NT2/D1 (cell line): Measurements from ENCODE around the gene AAMP.

Source experiments
- DNase-seq: peaks from one replicate; pipeline ENCODE4 v3.0.0-alpha.2; 2011; ENCODE audit warnings: low read depth, low spot score
- H3K27me3 ChIP-seq: 2 replicates; pipeline ENCODE4 v1.6.0; 2011; ENCODE audit warnings: mild to moderate bottlenecking; ENCODE audit not compliant: insufficient read length, insufficient read depth
- H3K36me3 ChIP-seq: 2 replicates; pipeline ENCODE4 v1.6.1; 2011; ENCODE audit warnings: mild to moderate bottlenecking, low read length, mixed read lengths; ENCODE audit not compliant: insufficient read depth, insufficient read length
- H3K4me1 ChIP-seq: 2 replicates; pipeline ENCODE4 v1.5.1; 2011; ENCODE audit not compliant: insufficient read depth, insufficient read length
- H3K4me3 ChIP-seq: 2 replicates; pipeline ENCODE4 v1.5.1; 2011; ENCODE audit warnings: low read depth; ENCODE audit not compliant: insufficient read length
- H3K9ac ChIP-seq: 2 replicates; pipeline ENCODE4 v1.6.0; 2011; ENCODE audit warnings: low read depth; ENCODE audit not compliant: insufficient read length
- H3K9me3 ChIP-seq: 2 replicates; pipeline ENCODE4 v1.5.1; 2011; ENCODE audit warnings: mild to moderate bottlenecking, low read length; ENCODE audit not compliant: insufficient read depth
- SUZ12 ChIP-seq: IDR thresholded peaks from 2 replicates; pipeline ENCODE4 v1.6.1; 2011; ENCODE audit not compliant: insufficient read length, insufficient read depth; ENCODE audit errors: extremely low read depth
- YY1 ChIP-seq: IDR thresholded peaks from 2 replicates; pipeline ENCODE4 v1.6.1; 2011; ENCODE audit not compliant: insufficient read length, insufficient read depth
- ZNF274 ChIP-seq: IDR thresholded peaks from 2 replicates; pipeline ENCODE4 v1.6.1; 2011; ENCODE audit warnings: mild to moderate bottlenecking, low read depth, low read length

Gene AAMP

GRCh38 chr2:218226903-218227302, 43.0 kb downstream of the AAMP start:
- no peaks in the 10 kb centered on the region for H3K27me3 ChIP-seq
- H3K9me3 ChIP-seq, result no peaks in the 10 kb centered on the region
- H3K9ac ChIP-seq, result no peak overlapping the region
- DNase-seq, result no peak
- no peak for TF ChIP-seq YY1
- no peak for TF ChIP-seq ZNF274
- no peak for TF ChIP-seq SUZ12
- no peak overlapping the region for H3K4me3 ChIP-seq
- peaks cover 82% of the 10 kb centered on the region for H3K36me3 ChIP-seq
- no peaks in the 10 kb centered on the region for H3K4me1 ChIP-seq

- TF ChIP-seq ZNF274 (no peak), SUZ12 (no peak), YY1 (no peak)
- Histone ChIP-seq H3K9ac (no peak overlapping the region), H3K4me3 (no peak overlapping the region), H3K36me3 (peaks cover 78% of the 10 kb centered on the region), H3K4me1 (no peaks in the 10 kb centered on the region), H3K27me3 (no peaks in the 10 kb centered on the region), H3K9me3 (no peaks in the 10 kb centered on the region)
- no peak for DNase-seq
These were observed 45.8 kb downstream of the AAMP start for GRCh38 chr2:218224186-218224585.

- Histone ChIP-seq H3K4me3 (no peak overlapping the region), H3K9me3 (no peaks in the 10 kb centered on the region), H3K36me3 (peaks cover 78% of the 10 kb centered on the region), H3K4me1 (no peaks in the 10 kb centered on the region), H3K27me3 (no peaks in the 10 kb centered on the region), H3K9ac (no peak overlapping the region)
- no peak for TF ChIP-seq YY1
- no peak for TF ChIP-seq ZNF274
- TF ChIP-seq SUZ12, result no peak
- no peak for DNase-seq
These were observed 46.9 kb downstream of the AAMP start for GRCh38 chr2:218223046-218223445.

GRCh38 chr2:218221000-218221399, 48.9 kb downstream of the AAMP start:
- H3K36me3 ChIP-seq, result peaks cover 66% of the 10 kb centered on the region
- H3K27me3 ChIP-seq, result no peaks in the 10 kb centered on the region
- no peak overlapping the region for H3K4me3 ChIP-seq
- no peaks in the 10 kb centered on the region for H3K4me1 ChIP-seq
- DNase-seq, result no peak
- no peaks in the 10 kb centered on the region for H3K9me3 ChIP-seq
- no peak overlapping the region for H3K9ac ChIP-seq
- TF ChIP-seq ZNF274 (no peak), YY1 (no peak), SUZ12 (no peak)

- no peak for DNase-seq
- TF ChIP-seq YY1 (no peak), ZNF274 (no peak), SUZ12 (no peak)
- no peaks in the 10 kb centered on the region for H3K4me1 ChIP-seq
- no peaks in the 10 kb centered on the region for H3K9me3 ChIP-seq
- H3K9ac ChIP-seq, result no peak overlapping the region
- peaks cover 55% of the 10 kb centered on the region for H3K36me3 ChIP-seq
- H3K27me3 ChIP-seq, result no peaks in the 10 kb centered on the region
- no peak overlapping the region for H3K4me3 ChIP-seq
These were observed 50.0 kb downstream of the AAMP start for GRCh38 chr2:218219934-218220333.

- TF ChIP-seq ZNF274 (no peak), SUZ12 (no peak), YY1 (no peak)
- H3K4me1 ChIP-seq, result no peaks in the 10 kb centered on the region
- no peak for DNase-seq
These were observed 51.4 kb downstream of the AAMP start for GRCh38 chr2:218218268-218219185.

GRCh38 chr2:218217360-218218267, 52.3 kb downstream of the AAMP start:
- no peak for DNase-seq
- TF ChIP-seq SUZ12, result no peak
- no peak for TF ChIP-seq YY1
- TF ChIP-seq ZNF274, result no peak
- Histone ChIP-seq H3K36me3 (peaks cover 32% of the 10 kb centered on the region), H3K9ac (peak overlapping the region; percentile 90), H3K4me1 (no peaks in the 10 kb centered on the region), H3K27me3 (no peaks in the 10 kb centered on the region), H3K9me3 (no peaks in the 10 kb centered on the region), H3K4me3 (peak overlapping the region; percentile 96)

More at GRCh38 chr2:218218268-218219185, 51.4 kb downstream of the AAMP start:
- Histone ChIP-seq H3K27me3 (no peaks in the 10 kb centered on the region), H3K4me3 (peak overlapping the region; percentile 96), H3K9ac (peak overlapping the region; percentile 90), H3K36me3 (peaks cover 41% of the 10 kb centered on the region), H3K9me3 (no peaks in the 10 kb centered on the region)
